GM21576 (cell line): Measurements from ENCODE around the gene GGCX.
A peak's percentile ranks its signal among the peaks of the same experiment; 100 is the strongest.
"Not testable (repeated sequence)": the region's sequence is repeated elsewhere in the genome, so short reads cannot be mapped to it uniquely, and the experiment has no call there.

Source experiments
- ATAC-seq: cut with Tn5 transposase; IDR thresholded peaks from one replicate; pipeline ENCODE4 v1.9.1; 2021; ENCODE audit warnings: mild to moderate bottlenecking, moderate library complexity; ENCODE audit not compliant: unreplicated experiment

Gene GGCX

GRCh38 chr2:85577063-85577385, 15.7 kb upstream of the GGCX start:
- ATAC-seq, result no peak

- no peak for ATAC-seq
Measured at GRCh38 chr2:85575739-85576138, 14.4 kb upstream of the GGCX start.

GRCh38 chr2:85566265-85566664, 5.0 kb upstream of the GGCX start:
- ATAC-seq, result no peak

- ATAC-seq, result no peak
Measured at GRCh38 chr2:85564144-85564563, 2.9 kb upstream of the GGCX start.

- ATAC-seq, result peak; percentile 19
Measured at GRCh38 chr2:85560812-85561279, 447 bp downstream of the GGCX start.

GRCh38 chr2:85560403-85560726, 928 bp downstream of the GGCX start:
- ATAC-seq, result not testable (repeated sequence)

GRCh38 chr2:85558160-85558559, 3.1 kb downstream of the GGCX start:
- no peak for ATAC-seq

GRCh38 chr2:85557130-85557529, 4.2 kb downstream of the GGCX start:
- ATAC-seq, result no peak

GRCh38 chr2:85554980-85555612, 6.2 kb downstream of the GGCX start:
- no peak for ATAC-seq

- no peak for ATAC-seq
Measured at GRCh38 chr2:85553184-85553583, 8.1 kb downstream of the GGCX start.

- ATAC-seq, result no peak
Measured at GRCh38 chr2:85551698-85552678, 9.3 kb downstream of the GGCX start.

GRCh38 chr2:85550486-85550885, 10.8 kb downstream of the GGCX start:
- ATAC-seq, result no peak

- ATAC-seq, result no peak
Measured at GRCh38 chr2:85549826-85550225, 11.5 kb downstream of the GGCX start.

- no peak for ATAC-seq
Measured at GRCh38 chr2:85549095-85549494, 12.2 kb downstream of the GGCX start.

GRCh38 chr2:85548608-85548900, 12.7 kb downstream of the GGCX start:
- no peak for ATAC-seq

- ATAC-seq, result no peak
Measured at GRCh38 chr2:85547859-85548607, 13.3 kb downstream of the GGCX start.

- ATAC-seq, result no peak
Measured at GRCh38 chr2:85547089-85547858, 14.0 kb downstream of the GGCX start.

- ATAC-seq, result no peak
Measured at GRCh38 chr2:85545780-85546240, 15.5 kb downstream of the GGCX start.

- not testable (repeated sequence) for ATAC-seq
Measured at GRCh38 chr2:85544915-85545779, 16.1 kb downstream of the GGCX start.

- ATAC-seq, result not testable (repeated sequence)
Measured at GRCh38 chr2:85544254-85544691, 17.0 kb downstream of the GGCX start.
